B cell (primary cell): ENCODE data around the gene COQ2.

ENCODE experiments used
- EZH2 ChIP-seq: IDR thresholded peaks from 2 replicates; pipeline ENCODE4 v1.6.1; 2012; ENCODE audit warnings: borderline replicate concordance, low read depth, mild to moderate bottlenecking, moderate library complexity, low read length; ENCODE audit not compliant: insufficient read depth, poor library complexity, severe bottlenecking
- TF ChIP-seq, protein P1 (sequence below): fragments of 200-600 bp; IDR thresholded peaks from one replicate; pipeline ENCODE4 v1.8.0; 2022; ENCODE audit warnings: antibody characterized with exemption, mild to moderate bottlenecking

DNA sequence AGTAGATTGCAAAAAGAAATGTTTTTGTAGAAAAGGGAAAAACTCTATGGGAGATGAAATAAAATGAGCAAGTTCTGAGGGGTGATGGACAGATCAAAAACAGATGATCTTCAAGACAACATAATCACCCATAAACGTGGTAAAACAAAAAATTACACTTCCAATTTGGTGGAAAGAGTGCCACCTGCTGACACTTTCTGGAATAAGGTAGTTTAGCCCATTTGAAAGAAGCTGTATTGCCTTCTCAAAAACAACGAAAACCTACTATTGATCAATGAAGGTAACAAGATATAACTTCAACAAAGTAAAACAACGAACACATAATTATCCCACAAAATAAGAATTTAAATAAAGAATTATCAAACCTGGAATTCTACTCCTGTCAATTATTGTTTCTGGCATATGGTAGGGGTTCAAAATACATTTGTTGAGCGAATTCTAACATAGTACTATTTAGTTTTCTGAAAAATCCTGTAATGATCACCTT, 2.5 kb downstream of the COQ2 start:
- TF ChIP-seq, protein P1, sequence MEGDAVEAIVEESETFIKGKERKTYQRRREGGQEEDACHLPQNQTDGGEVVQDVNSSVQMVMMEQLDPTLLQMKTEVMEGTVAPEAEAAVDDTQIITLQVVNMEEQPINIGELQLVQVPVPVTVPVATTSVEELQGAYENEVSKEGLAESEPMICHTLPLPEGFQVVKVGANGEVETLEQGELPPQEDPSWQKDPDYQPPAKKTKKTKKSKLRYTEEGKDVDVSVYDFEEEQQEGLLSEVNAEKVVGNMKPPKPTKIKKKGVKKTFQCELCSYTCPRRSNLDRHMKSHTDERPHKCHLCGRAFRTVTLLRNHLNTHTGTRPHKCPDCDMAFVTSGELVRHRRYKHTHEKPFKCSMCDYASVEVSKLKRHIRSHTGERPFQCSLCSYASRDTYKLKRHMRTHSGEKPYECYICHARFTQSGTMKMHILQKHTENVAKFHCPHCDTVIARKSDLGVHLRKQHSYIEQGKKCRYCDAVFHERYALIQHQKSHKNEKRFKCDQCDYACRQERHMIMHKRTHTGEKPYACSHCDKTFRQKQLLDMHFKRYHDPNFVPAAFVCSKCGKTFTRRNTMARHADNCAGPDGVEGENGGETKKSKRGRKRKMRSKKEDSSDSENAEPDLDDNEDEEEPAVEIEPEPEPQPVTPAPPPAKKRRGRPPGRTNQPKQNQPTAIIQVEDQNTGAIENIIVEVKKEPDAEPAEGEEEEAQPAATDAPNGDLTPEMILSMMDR = peak; percentile 87
- TF ChIP-seq EZH2 = no peak
